ENCODE measurements around the gene DSG2. TPM values are rescaled to one million over a fixed set of nuclear protein-coding genes. Genes with fewer than 3 reads are reported as not detected.

The DSG2 gene
- total and polyA plus RNA-seq, 2 of the 4 experiments (the other 2 are of a cell fraction): 1.8 to 2.3 TPM

GRCh38 chr18:31483396-31483795 is 14.6 kb upstream of the DSG2 start:
- Histone ChIP-seq H2BK5ac (ENCODE audit: low read depth, low read length, poor library complexity, severe bottlenecking) (no peak overlapping the region), H3K36me3 (ENCODE audit: control insufficient read depth, insufficient read depth, low read length) (no peaks in the 10 kb centered on the region), H2AK9ac (replicated peaks; ENCODE audit: low read depth, low read length, poor library complexity) (no peak overlapping the region), H3K18ac (ENCODE audit: low read depth, low read length) (no peak overlapping the region), H4K91ac (ENCODE audit: insufficient read depth, low read depth, low read length) (no peak overlapping the region), H2AK5ac (ENCODE audit: low read depth, low read length) (no peak overlapping the region), H3K79me1 (ENCODE audit: low read depth in 1 of 2, low read length in 2 of 2) (no peaks in the 10 kb centered on the region), H4K5ac (ENCODE audit: low read depth, low read length) (no peak overlapping the region), H4K20me1 (ENCODE audit: insufficient read depth, low read length) (no peaks in the 10 kb centered on the region), H3K56ac (ENCODE audit: extremely low read depth, insufficient read depth, low read length) (no peak overlapping the region), H3K9me3 (ENCODE audit: control insufficient read depth, insufficient read depth, low read length) (no peaks in the 10 kb centered on the region), H3K4ac (ENCODE audit: low read depth, low read length) (no peak overlapping the region), H2BK20ac (ENCODE audit: low read depth, low read length) (no peak overlapping the region), H3K23ac (ENCODE audit: low read depth, low read length) (no peak overlapping the region), H3K27me3 (ENCODE audit: control insufficient read depth, insufficient read depth, low read length) (no peaks in the 10 kb centered on the region), H2AFZ (replicated peaks; ENCODE audit: low read length, poor library complexity) (no peak overlapping the region), H3K27ac (ENCODE audit: insufficient read depth, low read length) (no peak overlapping the region), H3K14ac (replicated peaks; ENCODE audit: low read depth, low read length) (no peak overlapping the region), H3K4me3 (ENCODE audit: insufficient read depth, low read depth, low read length) (no peak overlapping the region), H3K4me2 (ENCODE audit: low read depth, low read length) (no peak overlapping the region), H3K4me1 (ENCODE audit: control insufficient read depth, insufficient read depth, low read length) (0 out of 2 replicates have a peak, but pooled peaks cover 2% of the 10 kb centered on the region), H2BK120ac (ENCODE audit: low read depth, low read length) (no peak overlapping the region), H4K8ac (ENCODE audit: low read depth in 2 of 2, low read length in 2 of 2) (no peak overlapping the region), H3K9ac (ENCODE audit: low read depth, low read length) (no peak overlapping the region), H2BK15ac (ENCODE audit: low read depth, low read length) (no peak overlapping the region), H3K9me1 (ENCODE audit: insufficient read depth, low read length) (no peaks in the 10 kb centered on the region)
- WGBS, 2 experiments (ENCODE audit: extremely low coverage in 2 of 2, insufficient read length in 1 of 2): no CpG with 5 or more reads among the region's 2 CpGs
- POLR2A ChIA-PET (ENCODE audit: unreplicated experiment): no interaction called here
- ATAC-seq (ENCODE audit: low read depth) (no peak), DNase-seq (no peak)
- TF ChIP-seq NFE2L2 (IDR thresholded peaks at IDR 0.05; ENCODE audit: low read depth, low read length): no peak
- TF ChIP-seq ELK1 (IDR thresholded peaks at IDR 0.05; ENCODE audit: borderline replicate concordance, low read depth, low read length): no peak
- no peak for TF ChIP-seq FOS (IDR thresholded peaks at IDR 0.05; ENCODE audit: low read depth, low read length)
- no peak for TF ChIP-seq POLR2A (IDR thresholded peaks at IDR 0.05; ENCODE audit: low read depth, low read length)
- no peak for TF ChIP-seq MAZ (IDR thresholded peaks at IDR 0.05; ENCODE audit: borderline replicate concordance, low read depth, low read length)
- BruUV-seq (replicated peaks): no TSS peak
- intact Hi-C loops (cut with micrococcal nuclease): no loop called here
- in situ Hi-C loops (cut with MboI; ENCODE audit: low sequenced_read_pairs): no loop called here
- CTCF ChIA-PET: no interaction called here
- dilution Hi-C loops (cut with HindIII; ENCODE audit: low sequenced_read_pairs, unreplicated experiment): no loop called here

All from IMR-90 (cell line).